ENCODE measurements around the gene RAB3C. TPM values are rescaled to one million over a fixed set of nuclear protein-coding genes. Genes with fewer than 3 reads are reported as not detected.

The RAB3C gene
- total RNA-seq, 1 experiment from 2014 or later: 13.3 TPM

DNA sequence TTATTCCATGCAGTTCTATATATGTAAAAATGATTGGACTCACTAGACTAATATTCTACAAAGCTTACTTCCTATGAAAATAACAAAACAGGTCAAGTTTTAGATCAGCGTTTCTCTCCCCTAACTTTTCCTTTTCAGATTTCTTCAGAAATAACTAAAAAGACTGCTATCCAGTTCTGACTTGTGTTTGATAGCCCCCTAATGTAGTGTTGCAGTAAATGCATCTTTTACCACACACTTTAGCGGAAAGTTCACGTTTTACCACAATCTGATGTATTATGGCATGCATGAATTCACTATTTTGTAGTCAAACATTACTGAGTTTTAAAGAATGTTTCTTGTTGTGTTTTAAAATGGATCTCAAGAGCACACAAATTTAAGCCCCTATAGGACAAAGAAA is 292.7 kb downstream of the RAB3C start:
- no peak for ATAC-seq
- Mint-ChIP-seq H3K36me3 (no peaks in the 10 kb centered on the region), H3K4me3 (no peak overlapping the region), H3K27ac (no peak overlapping the region), H3K9me3 (no peaks in the 10 kb centered on the region), H3K27me3 (ENCODE audit: low read depth) (no peaks in the 10 kb centered on the region), H3K4me1 (no peaks in the 10 kb centered on the region)
- TF ChIP-seq ATF2 (CRISPR knock-in tag; IDR thresholded peaks at IDR 0.05; ENCODE audit: borderline replicate concordance, low read depth) (no peak), AR (CRISPR knock-in tag; IDR thresholded peaks at IDR 0.05) (no peak), GABPB1 (CRISPR knock-in tag; IDR thresholded peaks at IDR 0.05) (no peak), TEAD1 (CRISPR knock-in tag; IDR thresholded peaks at IDR 0.05) (no peak), MXD4 (CRISPR knock-in tag; IDR thresholded peaks at IDR 0.05; ENCODE audit: borderline replicate concordance) (no peak), PRRX2 (CRISPR knock-in tag; IDR thresholded peaks at IDR 0.05) (no peak), ZNF416 (CRISPR knock-in tag; IDR thresholded peaks at IDR 0.05) (no peak), ZNF219 (CRISPR knock-in tag; IDR thresholded peaks at IDR 0.05; ENCODE audit: borderline replicate concordance) (no peak), ZBTB21 (CRISPR knock-in tag; IDR thresholded peaks at IDR 0.05; ENCODE audit: borderline replicate concordance) (no peak), RORB (CRISPR knock-in tag; IDR thresholded peaks at IDR 0.05) (no peak), FOXK1 (CRISPR knock-in tag; IDR thresholded peaks at IDR 0.05) (no peak), USF1 (CRISPR knock-in tag; IDR thresholded peaks at IDR 0.05) (no peak), EMX1 (CRISPR knock-in tag; IDR thresholded peaks at IDR 0.05) (no peak)
- TF ChIP-seq, protein P1, sequence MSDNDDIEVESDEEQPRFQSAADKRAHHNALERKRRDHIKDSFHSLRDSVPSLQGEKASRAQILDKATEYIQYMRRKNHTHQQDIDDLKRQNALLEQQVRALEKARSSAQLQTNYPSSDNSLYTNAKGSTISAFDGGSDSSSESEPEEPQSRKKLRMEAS (CRISPR knock-in tag; IDR thresholded peaks at IDR 0.05): no peak
- TF ChIP-seq, protein P2, sequence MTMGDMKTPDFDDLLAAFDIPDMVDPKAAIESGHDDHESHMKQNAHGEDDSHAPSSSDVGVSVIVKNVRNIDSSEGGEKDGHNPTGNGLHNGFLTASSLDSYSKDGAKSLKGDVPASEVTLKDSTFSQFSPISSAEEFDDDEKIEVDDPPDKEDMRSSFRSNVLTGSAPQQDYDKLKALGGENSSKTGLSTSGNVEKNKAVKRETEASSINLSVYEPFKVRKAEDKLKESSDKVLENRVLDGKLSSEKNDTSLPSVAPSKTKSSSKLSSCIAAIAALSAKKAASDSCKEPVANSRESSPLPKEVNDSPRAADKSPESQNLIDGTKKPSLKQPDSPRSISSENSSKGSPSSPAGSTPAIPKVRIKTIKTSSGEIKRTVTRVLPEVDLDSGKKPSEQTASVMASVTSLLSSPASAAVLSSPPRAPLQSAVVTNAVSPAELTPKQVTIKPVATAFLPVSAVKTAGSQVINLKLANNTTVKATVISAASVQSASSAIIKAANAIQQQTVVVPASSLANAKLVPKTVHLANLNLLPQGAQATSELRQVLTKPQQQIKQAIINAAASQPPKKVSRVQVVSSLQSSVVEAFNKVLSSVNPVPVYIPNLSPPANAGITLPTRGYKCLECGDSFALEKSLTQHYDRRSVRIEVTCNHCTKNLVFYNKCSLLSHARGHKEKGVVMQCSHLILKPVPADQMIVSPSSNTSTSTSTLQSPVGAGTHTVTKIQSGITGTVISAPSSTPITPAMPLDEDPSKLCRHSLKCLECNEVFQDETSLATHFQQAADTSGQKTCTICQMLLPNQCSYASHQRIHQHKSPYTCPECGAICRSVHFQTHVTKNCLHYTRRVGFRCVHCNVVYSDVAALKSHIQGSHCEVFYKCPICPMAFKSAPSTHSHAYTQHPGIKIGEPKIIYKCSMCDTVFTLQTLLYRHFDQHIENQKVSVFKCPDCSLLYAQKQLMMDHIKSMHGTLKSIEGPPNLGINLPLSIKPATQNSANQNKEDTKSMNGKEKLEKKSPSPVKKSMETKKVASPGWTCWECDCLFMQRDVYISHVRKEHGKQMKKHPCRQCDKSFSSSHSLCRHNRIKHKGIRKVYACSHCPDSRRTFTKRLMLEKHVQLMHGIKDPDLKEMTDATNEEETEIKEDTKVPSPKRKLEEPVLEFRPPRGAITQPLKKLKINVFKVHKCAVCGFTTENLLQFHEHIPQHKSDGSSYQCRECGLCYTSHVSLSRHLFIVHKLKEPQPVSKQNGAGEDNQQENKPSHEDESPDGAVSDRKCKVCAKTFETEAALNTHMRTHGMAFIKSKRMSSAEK (CRISPR knock-in tag; IDR thresholded peaks at IDR 0.05; ENCODE audit: borderline replicate concordance): no peak
- TF ChIP-seq, protein P3, sequence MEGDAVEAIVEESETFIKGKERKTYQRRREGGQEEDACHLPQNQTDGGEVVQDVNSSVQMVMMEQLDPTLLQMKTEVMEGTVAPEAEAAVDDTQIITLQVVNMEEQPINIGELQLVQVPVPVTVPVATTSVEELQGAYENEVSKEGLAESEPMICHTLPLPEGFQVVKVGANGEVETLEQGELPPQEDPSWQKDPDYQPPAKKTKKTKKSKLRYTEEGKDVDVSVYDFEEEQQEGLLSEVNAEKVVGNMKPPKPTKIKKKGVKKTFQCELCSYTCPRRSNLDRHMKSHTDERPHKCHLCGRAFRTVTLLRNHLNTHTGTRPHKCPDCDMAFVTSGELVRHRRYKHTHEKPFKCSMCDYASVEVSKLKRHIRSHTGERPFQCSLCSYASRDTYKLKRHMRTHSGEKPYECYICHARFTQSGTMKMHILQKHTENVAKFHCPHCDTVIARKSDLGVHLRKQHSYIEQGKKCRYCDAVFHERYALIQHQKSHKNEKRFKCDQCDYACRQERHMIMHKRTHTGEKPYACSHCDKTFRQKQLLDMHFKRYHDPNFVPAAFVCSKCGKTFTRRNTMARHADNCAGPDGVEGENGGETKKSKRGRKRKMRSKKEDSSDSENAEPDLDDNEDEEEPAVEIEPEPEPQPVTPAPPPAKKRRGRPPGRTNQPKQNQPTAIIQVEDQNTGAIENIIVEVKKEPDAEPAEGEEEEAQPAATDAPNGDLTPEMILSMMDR (IDR thresholded peaks at IDR 0.05): no peak
- POLR2A ChIA-PET: no interaction called here
- CTCF ChIA-PET: interaction anchor here (1.1 kb wide), 1 partner anchor 16 kb away, joined by 3 read pairs; no protein-coding TSS in a partner anchor
- DNase-seq (ENCODE audit: low spot score): no peak
